IMR-90 (cell line): Measurements from ENCODE around the gene PITPNM2. TPM values are rescaled to one million over a fixed set of nuclear protein-coding genes. Genes with fewer than 3 reads are reported as not detected.
A peak's percentile ranks its signal among the peaks of the same experiment; 100 is the strongest.

Experiments used
- ATAC-seq: fragments of 200-7000 bp; cut with Tn5 transposase; 2 replicates; pipeline ENCODE4 v1.9.1; 2020; ENCODE audit warnings: low read depth, mild to moderate bottlenecking, moderate library complexity
- BruUV-seq: library from RNA; stranded (reverse); fragments of 400-500 nt; replicated peaks from 2 replicates; lab custom pipeline; 2021; lab: Mats Ljungman, UMichigan
- CTCF ChIA-PET: fragments of 300-600 bp; formaldehyde crosslinking; extraction: SDS; loops from one replicate; lab custom pipeline; 2021; ENCODE audit warnings: antibody characterized with exemption; lab: Yijun Ruan, JAX
- POLR2A ChIA-PET: fragments of 300-600 bp; sonication (Branson Sonifier 250); formaldehyde crosslinking; loops from one replicate; lab custom pipeline; 2022; ENCODE audit warnings: antibody characterized with exemption; ENCODE audit not compliant: unreplicated experiment; lab: Charles Lee
- DNase-seq: peaks from one replicate; pipeline ENCODE4 v3.0.0; 2013
- H2AFZ ChIP-seq: replicated peaks from 2 replicates; pipeline ENCODE3; 2013; ENCODE audit warnings: low read length, mild to moderate bottlenecking; ENCODE audit not compliant: poor library complexity
- H2AK5ac ChIP-seq: 2 replicates; pipeline ENCODE4 v1.6.1; 2013; ENCODE audit warnings: low read depth, low read length, inconsistent platforms
- H2AK9ac ChIP-seq: replicated peaks from 2 replicates; pipeline ENCODE3; 2013; ENCODE audit warnings: mild to moderate bottlenecking, low read depth, low read length, moderate library complexity; ENCODE audit not compliant: poor library complexity
- H2BK120ac ChIP-seq: 2 replicates; pipeline ENCODE4 v1.6.1; 2013; ENCODE audit warnings: low read depth, low read length, inconsistent platforms
- H2BK15ac ChIP-seq: 3 replicates; pipeline ENCODE4 v1.6.1; 2013; ENCODE audit warnings: low read depth, low read length, inconsistent platforms
- H2BK20ac ChIP-seq: 2 replicates; pipeline ENCODE4 v1.6.1; 2013; ENCODE audit warnings: low read depth, mild to moderate bottlenecking, inconsistent platforms, low read length, moderate library complexity
- H2BK5ac ChIP-seq: 2 replicates; pipeline ENCODE4 v1.6.1; 2013; ENCODE audit warnings: mild to moderate bottlenecking, low read depth, low read length, inconsistent platforms; ENCODE audit not compliant: poor library complexity, severe bottlenecking
- H3K14ac ChIP-seq: replicated peaks from 2 replicates; pipeline ENCODE4 v1.6.1; 2013; ENCODE audit warnings: low read depth, low read length, inconsistent platforms
- H3K18ac ChIP-seq: 2 replicates; pipeline ENCODE4 v1.6.1; 2013; ENCODE audit warnings: low read depth, low read length, control low read depth
- H3K23ac ChIP-seq: 2 replicates; pipeline ENCODE4 v1.6.1; 2013; ENCODE audit warnings: low read depth, low read length, inconsistent platforms
- H3K27ac ChIP-seq: 2 replicates; pipeline ENCODE4 v1.5.1; 2013; ENCODE audit warnings: mild to moderate bottlenecking, control low read depth, low read length; ENCODE audit not compliant: insufficient read depth
- H3K27me3 ChIP-seq: 2 replicates; pipeline ENCODE4 v1.6.1; 2013; ENCODE audit warnings: low read length; ENCODE audit not compliant: control insufficient read depth, insufficient read depth
- H3K36me3 ChIP-seq: 2 replicates; pipeline ENCODE4 v1.6.1; 2013; ENCODE audit warnings: low read length, mixed read lengths; ENCODE audit not compliant: control insufficient read depth, insufficient read depth
- H3K4ac ChIP-seq: 2 replicates; pipeline ENCODE4 v1.6.1; 2013; ENCODE audit warnings: low read depth, low read length, inconsistent platforms
- H3K4me1 ChIP-seq: 2 replicates; pipeline ENCODE4 v1.6.1; 2013; ENCODE audit warnings: low read length, mixed read lengths; ENCODE audit not compliant: control insufficient read depth, insufficient read depth
- H3K4me2 ChIP-seq: 2 replicates; pipeline ENCODE4 v1.6.1; 2013; ENCODE audit warnings: low read depth, mild to moderate bottlenecking, control low read depth, low read length, moderate library complexity
- H3K4me3 ChIP-seq: 2 replicates; pipeline ENCODE4 v1.5.1; 2013; ENCODE audit warnings: low read depth, mild to moderate bottlenecking, control low read depth, low read length, moderate library complexity; ENCODE audit not compliant: insufficient read depth
- H3K56ac ChIP-seq: 2 replicates; pipeline ENCODE4 v1.6.1; 2013; ENCODE audit warnings: low read length, inconsistent platforms; ENCODE audit not compliant: insufficient read depth; ENCODE audit errors: extremely low read depth
- H3K79me1 ChIP-seq, 2 experiments: 2 replicates each; pipeline ENCODE4 v1.6.1; 2013; ENCODE audit warnings: low read length in 2 of 2, inconsistent platforms in 1 of 2, low read depth in 1 of 2
- H3K9ac ChIP-seq: 2 replicates; pipeline ENCODE4 v1.6.1; 2013; ENCODE audit warnings: low read depth, low read length, control low read depth
- H3K9me1 ChIP-seq: 2 replicates; pipeline ENCODE4 v1.6.1; 2013; ENCODE audit warnings: low read length, inconsistent platforms; ENCODE audit not compliant: insufficient read depth
- H3K9me3 ChIP-seq: 2 replicates; pipeline ENCODE4 v1.6.1; 2013; ENCODE audit warnings: low read length; ENCODE audit not compliant: control insufficient read depth, insufficient read depth
- H4K20me1 ChIP-seq: 2 replicates; pipeline ENCODE4 v1.6.1; 2013; ENCODE audit warnings: low read length, inconsistent platforms; ENCODE audit not compliant: insufficient read depth
- H4K5ac ChIP-seq: 2 replicates; pipeline ENCODE4 v1.6.1; 2013; ENCODE audit warnings: mild to moderate bottlenecking, low read depth, low read length, control low read depth
- H4K8ac ChIP-seq, 2 experiments: 2 replicates each; pipeline ENCODE4 v1.6.1; 2013; ENCODE audit warnings: low read depth in 2 of 2, low read length in 2 of 2, control low read depth in 1 of 2, inconsistent platforms in 1 of 2
- H4K91ac ChIP-seq: 2 replicates; pipeline ENCODE4 v1.6.1; 2013; ENCODE audit warnings: low read depth, low read length, inconsistent platforms; ENCODE audit not compliant: insufficient read depth
- BHLHE40 ChIP-seq: fragments of 150-350 bp; IDR thresholded peaks from 2 replicates; pipeline ENCODE4 v1.6.1; 2016; ENCODE audit warnings: mild to moderate bottlenecking, low read depth, low read length
- CHD1 ChIP-seq: IDR thresholded peaks from 2 replicates; pipeline ENCODE4 v1.6.1; 2012; ENCODE audit warnings: low read depth, low read length, improper control_type of control experiment
- FOS ChIP-seq: fragments of 150-350 bp; IDR thresholded peaks from 2 replicates; pipeline ENCODE4 v1.6.1; 2016; ENCODE audit warnings: low read depth, low read length
- MAZ ChIP-seq: IDR thresholded peaks from 2 replicates; pipeline ENCODE4 v1.6.1; 2012; ENCODE audit warnings: low read depth, mild to moderate bottlenecking, low read length, improper control_type of control experiment, moderate library complexity, borderline replicate concordance
- RAD21 ChIP-seq: IDR thresholded peaks from 2 replicates; pipeline ENCODE4 v1.6.1; 2012; ENCODE audit warnings: low read length, improper control_type of control experiment
- WGBS, 2 experiments: methylation state at CpG; one replicate each; pipeline versions ENCODE4 v1.1.5 to v1.1.7; 2013; ENCODE audit warnings: missing lambda C conversion rate in 2 of 2; ENCODE audit not compliant: insufficient read length in 1 of 2; ENCODE audit errors: extremely low coverage in 2 of 2; 5-methylcytosine and 5-hydroxymethylcytosine counted together
- dilution Hi-C: fragments of 300-500 bp; cut with HindIII; formaldehyde crosslinking; loops from one replicate; pipeline ENCODE4 v1.14.3; 2018; ENCODE audit warnings: low sequenced_read_pairs; ENCODE audit not compliant: unreplicated experiment
- in situ Hi-C: fragments of 300-500 bp; cut with MboI; formaldehyde crosslinking; loops from 3 replicates; pipeline ENCODE4 v1.14.3; 2019; ENCODE audit warnings: low sequenced_read_pairs, inconsistent platforms, mixed read lengths
- intact Hi-C: fragments of 100-400 bp; cut with micrococcal nuclease; formaldehyde crosslinking; loops from 2 replicates; pipeline ENCODE4 v1.10.0; 2022
- polyA plus RNA-seq, 3 experiments: library from polyadenylated mRNA; depleted of rRNA; stranded (reverse); fragments of >200 nt; gene quantifications; 2 replicates each; pipeline ENCODE4 v1.2.3, GENCODE V29; 2012; ENCODE audit warnings: low replicate concordance in 1 of 3
- total RNA-seq: library from RNA; depleted of rRNA; stranded (reverse); fragments of >200 nt; gene quantifications from 2 replicates; pipeline ENCODE4 v1.2.3, GENCODE V29; 2012

Gene PITPNM2
- total and polyA plus RNA-seq, 2 of the 4 experiments (the other 2 are of a cell fraction): 1.6 to 3.0 TPM

DNA sequence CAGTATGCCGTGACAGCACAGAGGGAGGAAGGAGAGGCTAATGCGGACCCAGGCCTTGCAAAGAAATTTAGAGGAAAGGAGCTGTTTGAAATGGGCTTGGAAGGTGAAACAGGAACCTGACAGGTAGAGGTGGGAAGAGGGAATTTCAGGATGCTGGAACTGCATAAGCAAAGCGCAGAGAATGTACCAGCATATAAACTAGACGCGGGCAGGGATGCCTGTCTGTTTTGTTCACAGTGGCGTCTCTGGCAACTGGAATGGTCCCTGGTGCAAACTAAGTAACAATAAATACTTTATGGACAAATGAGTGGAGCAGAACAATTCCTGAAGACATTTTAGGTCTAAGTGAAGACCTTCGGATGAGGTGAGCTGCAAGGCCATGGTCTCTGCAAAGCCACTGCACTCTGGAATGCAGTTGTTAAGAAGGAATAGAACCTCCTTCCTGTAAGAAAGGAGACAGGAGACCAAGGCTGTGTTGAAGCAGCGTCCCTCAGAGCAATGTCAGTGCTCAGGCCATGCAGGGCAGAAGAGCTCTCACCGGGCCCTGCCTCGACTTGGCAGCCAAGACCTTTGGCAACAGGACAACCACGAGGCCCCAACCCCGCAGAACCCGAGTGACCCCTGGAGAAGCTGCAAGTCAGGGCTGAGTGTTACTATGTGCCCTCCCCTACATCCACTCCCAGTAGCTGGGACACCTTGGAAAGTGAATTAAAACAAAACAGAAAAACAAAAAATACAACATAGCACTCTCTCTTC is 42.8 kb downstream of the PITPNM2 start:
- TF ChIP-seq RAD21: no peak
- TF ChIP-seq BHLHE40: no peak
- TF ChIP-seq CHD1: no peak
- TF ChIP-seq FOS: no peak
- no peak for TF ChIP-seq MAZ

More for the DNA sequence above, 42.8 kb downstream of the PITPNM2 start:
- H4K91ac ChIP-seq: no peak overlapping the region
- no peak overlapping the region for H2BK120ac ChIP-seq
- in situ Hi-C loops: no loop called here
- ChIA-PET CTCF (no interaction called here), POLR2A (no interaction called here)
- 91% methylated on average over 8 of the region's 13 CpGs; no CpG with 5 or more reads in 1 of the 2 experiments for WGBS, 2 experiments
- no peak overlapping the region for H2BK20ac ChIP-seq
- H3K27ac ChIP-seq: no peak overlapping the region
- DNase-seq (no peak), ATAC-seq (no peak)
- H3K18ac ChIP-seq: no peak overlapping the region
- H4K20me1 ChIP-seq: peaks cover 23% of the 10 kb centered on the region
- no peak overlapping the region for H3K56ac ChIP-seq
- no peak overlapping the region for H2AK5ac ChIP-seq
- peak overlapping the region; percentile 2 for H2AK9ac ChIP-seq
- H4K8ac ChIP-seq: no peak overlapping the region
- H3K23ac ChIP-seq: no peak overlapping the region
- H3K27me3 ChIP-seq: no peaks in the 10 kb centered on the region
- H3K79me1 ChIP-seq: peaks cover 10 to 22% of the 10 kb centered on the region in 2 experiments
- no TSS peak for BruUV-seq
- dilution Hi-C loops: no loop called here
- no peak overlapping the region for H2BK15ac ChIP-seq
- H3K9me1 ChIP-seq: peaks cover 20% of the 10 kb centered on the region
- H3K36me3 ChIP-seq: peaks cover 26% of the 10 kb centered on the region; the same call in 1 of the 2 replicates
- no peak overlapping the region for H3K14ac ChIP-seq
- no peak overlapping the region for H2AFZ ChIP-seq
- H3K4ac ChIP-seq: no peak overlapping the region
- no peak overlapping the region for H3K4me2 ChIP-seq
- H3K9me3 ChIP-seq: no peaks in the 10 kb centered on the region
- H4K5ac ChIP-seq: no peak overlapping the region
- H3K4me3 ChIP-seq: no peak overlapping the region
- intact Hi-C loops: no loop called here
- no peak overlapping the region for H2BK5ac ChIP-seq
- no peak overlapping the region for H3K9ac ChIP-seq
- H3K4me1 ChIP-seq: peaks cover 9% of the 10 kb centered on the region; the same call in 1 of the 2 replicates
